ENCODE results near the gene MST1. TPM values are rescaled to one million over a fixed set of nuclear protein-coding genes. Genes with fewer than 3 reads are reported as not detected.
A peak's percentile ranks its signal among the peaks of the same experiment; 100 is the strongest.
"Not testable (repeated sequence)": the region's sequence is repeated elsewhere in the genome, so short reads cannot be mapped to it uniquely, and the experiment has no call there.

Gene MST1
- total RNA-seq, 2 donors from 2014 or later = 8.8 to 11.5 TPM

GRCh38 chr3:49685103-49685502, 4.2 kb downstream of the MST1 start:
- DNase-seq; intact Hi-C loops (cut with DNase I); ATAC-seq: not testable (repeated sequence)

- ATAC-seq; intact Hi-C loops (cut with DNase I); DNase-seq: not testable (repeated sequence)
These were observed 4.8 kb downstream of the MST1 start for GRCh38 chr3:49684453-49684852.

GRCh38 chr3:49683162-49683561, 6.1 kb downstream of the MST1 start:
- peak in 1 of 2 donors; percentile 31 for ATAC-seq
- intact Hi-C loops (cut with DNase I) = no loop called here
- DNase-seq = no peak

- ATAC-seq (no peak), DNase-seq (no peak)
- intact Hi-C loops (cut with DNase I) = no loop called here
These were observed 7.7 kb downstream of the MST1 start for GRCh38 chr3:49681543-49681942.

- no peak for ATAC-seq
- intact Hi-C loops (cut with DNase I) = no loop called here
These were observed 8.1 kb downstream of the MST1 start for GRCh38 chr3:49681232-49681522.

GRCh38 chr3:49680493-49681231, 8.6 kb downstream of the MST1 start:
- ATAC-seq = no peak
- intact Hi-C loops (cut with DNase I) = no loop called here
- DNase-seq = no peak

More at GRCh38 chr3:49681232-49681522, 8.1 kb downstream of the MST1 start:
- no peak for DNase-seq

- DNase-seq (no peak), ATAC-seq (no peak)
- intact Hi-C loops (cut with DNase I) = no loop called here
These were observed 13.4 kb downstream of the MST1 start for GRCh38 chr3:49675912-49676311.

- ATAC-seq (peak; percentile 34 to 35), DNase-seq (no peak)
- intact Hi-C loops (cut with DNase I) = no loop called here
These were observed 14.7 kb downstream of the MST1 start for GRCh38 chr3:49674497-49674983.

GRCh38 chr3:49673715-49674496, 15.4 kb downstream of the MST1 start, which contains the start of gene APEH:
Gene APEH (plus strand): TSS chr3:49674351. CDS start chr3:49674402, 51 bp downstream.
- intact Hi-C loops (cut with DNase I) = no loop called here
- DNase-seq (peak; percentile 99), ATAC-seq (peak; percentile 95 to 96)

- intact Hi-C loops (cut with DNase I) = no loop called here
- ATAC-seq = no peak
- no peak for DNase-seq
These were observed 16.1 kb downstream of the MST1 start for GRCh38 chr3:49673121-49673714.

- ATAC-seq = peak in 1 of 2 donors; percentile 2
- intact Hi-C loops (cut with DNase I) = loop anchor here in 1 of 2 donors (1.0 kb wide), 1 partner anchor 132 kb away; no protein-coding TSS in a partner anchor
- peak; percentile 65 for DNase-seq
These were observed 17.7 kb downstream of the MST1 start for GRCh38 chr3:49671291-49672288.

GRCh38 chr3:49670940-49671290, 18.4 kb downstream of the MST1 start:
- intact Hi-C loops (cut with DNase I) = loop anchor here in 1 of 2 donors (1.0 kb wide), 1 partner anchor 132 kb away; no protein-coding TSS in a partner anchor

GRCh38 chr3:49669352-49669751, 19.9 kb downstream of the MST1 start:
- DNase-seq (no peak), ATAC-seq (no peak)
- intact Hi-C loops (cut with DNase I) = loop anchor here in 1 of 2 donors (5.0 kb wide), 1 partner anchor 127 kb away; no protein-coding TSS in a partner anchor

More at GRCh38 chr3:49670940-49671290, 18.4 kb downstream of the MST1 start:
- DNase-seq = no peak
- ATAC-seq = no peak

- ATAC-seq = no peak
- intact Hi-C loops (cut with DNase I) = loop anchor here in 1 of 2 donors (5.0 kb wide), 1 partner anchor 127 kb away; no protein-coding TSS in a partner anchor
- DNase-seq = no peak
These were observed 20.4 kb downstream of the MST1 start for GRCh38 chr3:49668861-49669260.

GRCh38 chr3:49668414-49668797, 20.9 kb downstream of the MST1 start:
- DNase-seq (no peak), ATAC-seq (no peak)
- intact Hi-C loops (cut with DNase I) = loop anchor here in 1 of 2 donors (5.0 kb wide), 1 partner anchor 126 kb away; no protein-coding TSS in a partner anchor

GRCh38 chr3:49667701-49668413, 21.4 kb downstream of the MST1 start:
- intact Hi-C loops (cut with DNase I) = loop anchor here in 1 of 2 donors (5.0 kb wide), 1 partner anchor 126 kb away; no protein-coding TSS in a partner anchor
- DNase-seq (no peak), ATAC-seq (no peak)

- DNase-seq (no peak), ATAC-seq (no peak)
- intact Hi-C loops (cut with DNase I) = loop anchor here in 1 of 2 donors (5.0 kb wide), 1 partner anchor 124 kb away; no protein-coding TSS in a partner anchor
These were observed 22.7 kb downstream of the MST1 start for GRCh38 chr3:49666592-49666991.
